Stimulated activated CD4-positive, alpha-beta T cell treated with anti-CD3 and anti-CD28 coated beads, Interleukin-12 subunit alpha, Interleukin-12 subunit beta, amount 100 ng/mL, for 24 hours (primary cell): ENCODE measurements around the gene PRSS57.
"Not testable (repeated sequence)": the region's sequence is repeated elsewhere in the genome, so short reads cannot be mapped to it uniquely, and the experiment has no call there.

Experiments
- DNase-seq, 2 experiments: peaks; one replicate each; pipeline ENCODE4 v3.0.0-alpha.2; 2020; ENCODE audit warnings: low read depth in 2 of 2

The PRSS57 gene

GRCh38 chr19:695352-695949, at the start of gene PRSS57:
PRSS57 (minus strand) TSS chr19:695452; CDS start chr19:695430, 22 bp downstream.
- no peak for DNase-seq

- no peak for DNase-seq
Measured at GRCh38 chr19:743168-743687, 48.0 kb upstream of the PRSS57 start.

GRCh38 chr19:742540-743075, 47.4 kb upstream of the PRSS57 start:
- no peak for DNase-seq

GRCh38 chr19:741506-742131, 46.4 kb upstream of the PRSS57 start:
- no peak for DNase-seq

- DNase-seq, result not testable (repeated sequence)
Measured at GRCh38 chr19:740816-741505, 45.7 kb upstream of the PRSS57 start.

GRCh38 chr19:739998-740715, 44.9 kb upstream of the PRSS57 start:
- no peak for DNase-seq

- DNase-seq, result no peak
Measured at GRCh38 chr19:738509-739128, 43.4 kb upstream of the PRSS57 start.

- peak; percentile 15 to 53 for DNase-seq
Measured at GRCh38 chr19:737591-738093, 42.4 kb upstream of the PRSS57 start.

- no peak for DNase-seq
Measured at GRCh38 chr19:736125-736524, 40.9 kb upstream of the PRSS57 start.

GRCh38 chr19:734716-735115, 39.5 kb upstream of the PRSS57 start:
- no peak for DNase-seq

- no peak for DNase-seq
Measured at GRCh38 chr19:732148-733069, 37.2 kb upstream of the PRSS57 start.

- DNase-seq, result no peak
Measured at GRCh38 chr19:731000-731399, 35.7 kb upstream of the PRSS57 start.

- DNase-seq, result no peak
Measured at GRCh38 chr19:729965-730668, 34.9 kb upstream of the PRSS57 start.

GRCh38 chr19:729564-729963, 34.3 kb upstream of the PRSS57 start:
- not testable (repeated sequence) for DNase-seq

GRCh38 chr19:728011-728410, 32.8 kb upstream of the PRSS57 start:
- DNase-seq, result no peak

GRCh38 chr19:726993-727956, 32.0 kb upstream of the PRSS57 start:
- DNase-seq, result no peak

- no peak for DNase-seq
Measured at GRCh38 chr19:725461-726089, 30.3 kb upstream of the PRSS57 start.

- no peak for DNase-seq
Measured at GRCh38 chr19:723714-724113, 28.5 kb upstream of the PRSS57 start.
